Retinal pigment epithelial cell (primary cell): Measurements from ENCODE around the gene EMC8.

Experiments used
- DNase-seq: peaks from one replicate; pipeline ENCODE4 v3.0.0-alpha.2; 2010; ENCODE audit warnings: low read depth
- H3K4me3 ChIP-seq: 2 replicates; pipeline ENCODE4 v1.5.1; 2011; ENCODE audit warnings: mild to moderate bottlenecking, low read length, control low read depth, moderate library complexity
- TF ChIP-seq, protein P1 (sequence below): conservative IDR thresholded peaks from 2 replicates; pipeline ENCODE4 v1.5.1; 2011; ENCODE audit warnings: low read depth, low read length, control low read depth, inconsistent platforms

Gene EMC8

GRCh38 chr16:85762970-85763369 is 36.4 kb downstream of the EMC8 start:
- DNase-seq = no peak
- H3K4me3 ChIP-seq = no peak overlapping the region
- TF ChIP-seq, protein P1, sequence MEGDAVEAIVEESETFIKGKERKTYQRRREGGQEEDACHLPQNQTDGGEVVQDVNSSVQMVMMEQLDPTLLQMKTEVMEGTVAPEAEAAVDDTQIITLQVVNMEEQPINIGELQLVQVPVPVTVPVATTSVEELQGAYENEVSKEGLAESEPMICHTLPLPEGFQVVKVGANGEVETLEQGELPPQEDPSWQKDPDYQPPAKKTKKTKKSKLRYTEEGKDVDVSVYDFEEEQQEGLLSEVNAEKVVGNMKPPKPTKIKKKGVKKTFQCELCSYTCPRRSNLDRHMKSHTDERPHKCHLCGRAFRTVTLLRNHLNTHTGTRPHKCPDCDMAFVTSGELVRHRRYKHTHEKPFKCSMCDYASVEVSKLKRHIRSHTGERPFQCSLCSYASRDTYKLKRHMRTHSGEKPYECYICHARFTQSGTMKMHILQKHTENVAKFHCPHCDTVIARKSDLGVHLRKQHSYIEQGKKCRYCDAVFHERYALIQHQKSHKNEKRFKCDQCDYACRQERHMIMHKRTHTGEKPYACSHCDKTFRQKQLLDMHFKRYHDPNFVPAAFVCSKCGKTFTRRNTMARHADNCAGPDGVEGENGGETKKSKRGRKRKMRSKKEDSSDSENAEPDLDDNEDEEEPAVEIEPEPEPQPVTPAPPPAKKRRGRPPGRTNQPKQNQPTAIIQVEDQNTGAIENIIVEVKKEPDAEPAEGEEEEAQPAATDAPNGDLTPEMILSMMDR = no peak

DNA sequence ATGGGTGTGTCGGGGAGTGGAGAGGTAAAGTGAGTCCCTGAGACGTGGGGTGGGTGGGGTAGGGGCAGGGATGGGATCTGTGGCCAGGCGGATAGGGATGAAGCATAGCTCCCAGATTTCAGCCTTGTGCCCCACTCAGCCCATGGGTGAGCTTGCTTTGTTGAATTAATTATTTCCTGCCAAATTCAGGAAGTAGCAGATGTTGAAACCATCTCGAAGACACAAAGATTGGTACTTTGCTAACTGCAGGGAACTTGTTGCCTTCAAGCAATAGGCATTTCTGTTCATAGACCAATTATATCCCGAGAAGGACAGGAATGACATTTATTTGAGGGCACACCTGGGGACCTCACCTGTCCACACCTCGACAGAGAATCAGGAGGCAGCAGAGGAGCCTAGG is 37.5 kb downstream of the EMC8 start:
- TF ChIP-seq, protein P1 = no peak
- H3K4me3 ChIP-seq = no peak overlapping the region
- DNase-seq = no peak

DNA sequence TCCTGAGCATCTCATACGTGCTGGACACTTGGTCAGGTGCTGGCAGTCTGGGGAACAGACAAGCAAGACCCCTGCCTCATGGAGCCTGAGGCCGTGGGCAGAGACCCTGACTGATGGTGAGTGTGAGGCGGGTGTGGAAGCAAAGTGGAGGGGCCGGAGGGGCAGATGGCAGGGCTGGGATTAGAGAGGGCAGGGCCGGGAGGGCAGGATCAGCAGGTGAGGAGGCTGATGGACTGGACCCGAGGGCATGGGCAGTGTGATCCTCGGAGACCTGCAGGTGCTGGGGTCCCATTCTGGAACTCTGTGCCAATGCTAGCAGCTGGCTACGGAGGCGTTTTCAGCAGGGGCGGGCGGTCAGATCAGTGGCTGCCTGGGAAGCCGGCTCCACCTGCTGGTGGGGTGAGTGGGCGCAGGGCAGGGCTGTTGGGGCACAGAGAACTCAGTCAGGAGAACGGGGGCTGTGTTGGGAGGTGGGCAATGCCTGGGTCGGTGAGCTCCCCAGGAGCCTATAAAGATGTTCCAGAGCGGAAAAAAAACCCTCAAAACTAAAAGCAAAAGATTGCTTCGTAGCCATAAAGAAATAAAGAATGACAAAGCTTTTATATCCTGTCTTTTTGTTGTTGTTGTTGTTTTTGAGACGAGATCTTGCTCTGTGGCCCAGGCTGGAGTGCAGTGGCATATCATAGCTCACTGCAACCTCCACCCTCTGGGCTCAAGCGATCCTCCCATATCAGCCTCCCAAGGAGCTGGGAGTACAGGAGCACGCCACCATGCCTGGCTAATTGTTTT is 39.5 kb downstream of the EMC8 start:
- TF ChIP-seq, protein P1 = peak; percentile 61
- no peak for DNase-seq

DNA sequence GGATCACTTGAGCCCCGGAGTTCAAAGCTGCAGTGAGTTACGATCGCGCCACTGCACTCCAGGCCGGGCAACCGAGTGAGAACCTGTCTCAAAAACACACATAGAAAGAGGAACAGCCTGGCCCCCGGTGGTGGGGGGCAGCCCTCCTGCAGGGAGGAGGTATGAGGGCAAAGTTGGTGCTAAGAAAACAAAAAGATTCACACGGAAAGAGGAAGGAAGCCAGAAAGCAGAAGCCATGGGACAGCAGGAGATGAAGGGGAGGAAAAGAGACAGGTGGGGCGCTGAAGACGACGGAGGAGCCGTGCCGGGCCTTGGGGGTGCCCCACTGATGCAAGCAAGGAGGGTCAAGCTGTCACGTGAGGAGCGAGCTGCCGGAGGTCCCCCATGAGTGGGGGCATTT is 40.2 kb downstream of the EMC8 start:
- no peak for DNase-seq
- H3K4me3 ChIP-seq = no peak overlapping the region
- TF ChIP-seq, protein P1 = no peak

More for the DNA sequence above, 39.5 kb downstream of the EMC8 start:
- no peak overlapping the region for H3K4me3 ChIP-seq

GRCh38 chr16:85757341-85757822 is 42.0 kb downstream of the EMC8 start:
- H3K4me3 ChIP-seq = no peak overlapping the region
- TF ChIP-seq, protein P1 = no peak
- DNase-seq = no peak

GRCh38 chr16:85755929-85756768 is 43.2 kb downstream of the EMC8 start:
- no peak for DNase-seq
- TF ChIP-seq, protein P1 = no peak
- H3K4me3 ChIP-seq = no peak overlapping the region
